OCI-M1 (cell line): ENCODE data around the gene PSME3.

Experiments used
- DNase-seq: peaks from one replicate; lab custom pipeline; 2025; lab: John Stamatoyannopoulos, UW

Gene PSME3, protein sequence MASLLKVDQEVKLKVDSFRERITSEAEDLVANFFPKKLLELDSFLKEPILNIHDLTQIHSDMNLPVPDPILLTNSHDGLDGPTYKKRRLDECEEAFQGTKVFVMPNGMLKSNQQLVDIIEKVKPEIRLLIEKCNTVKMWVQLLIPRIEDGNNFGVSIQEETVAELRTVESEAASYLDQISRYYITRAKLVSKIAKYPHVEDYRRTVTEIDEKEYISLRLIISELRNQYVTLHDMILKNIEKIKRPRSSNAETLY

GRCh38 chr17:42832934-42833766 is at the start of gene PSME3:
PSME3 (plus strand) TSS chr17:42833397; CDS start chr17:42833632, 235 bp downstream.
- DNase-seq = peak; percentile 91

GRCh38 chr17:42783791-42784138 is 49.4 kb upstream of the PSME3 start:
- DNase-seq = no peak

DNA sequence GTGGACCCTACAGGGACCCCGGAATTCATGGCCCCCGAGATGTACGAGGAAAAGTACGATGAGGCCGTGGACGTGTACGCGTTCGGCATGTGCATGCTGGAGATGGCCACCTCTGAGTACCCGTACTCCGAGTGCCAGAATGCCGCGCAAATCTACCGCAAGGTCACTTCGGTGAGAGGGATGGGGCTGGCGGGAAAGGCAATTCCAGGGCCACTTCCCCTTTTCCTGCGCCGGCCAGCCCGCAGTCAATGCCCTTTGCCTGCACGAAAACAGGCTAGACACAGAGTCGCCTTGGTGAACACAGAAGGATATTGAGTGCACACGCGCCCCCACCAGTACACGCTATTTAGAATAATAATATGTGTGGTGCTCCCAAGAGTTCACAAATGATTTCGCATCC is 48.8 kb upstream of the PSME3 start:
- DNase-seq = no peak

GRCh38 chr17:42784811-42785592 is 48.2 kb upstream of the PSME3 start:
- DNase-seq = no peak

DNA sequence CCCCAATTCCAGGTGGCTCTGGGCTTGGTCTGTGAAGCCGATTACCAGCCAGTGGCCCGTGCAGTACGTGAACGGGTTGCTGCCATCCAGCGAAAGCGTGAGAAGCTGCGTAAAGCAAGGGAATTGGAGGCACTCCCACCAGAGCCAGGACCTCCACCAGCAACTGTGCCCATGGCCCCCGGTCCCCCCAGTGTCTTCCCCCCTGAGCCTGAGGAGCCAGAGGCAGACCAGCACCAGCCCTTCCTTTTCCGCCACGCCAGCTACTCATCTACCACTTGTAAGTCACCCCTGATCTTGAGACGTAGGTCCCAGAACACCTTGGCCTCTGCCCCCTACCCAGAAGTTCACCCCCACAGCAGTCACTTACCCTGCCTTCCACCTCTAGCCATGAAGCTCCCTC is 45.9 kb upstream of the PSME3 start:
- no peak for DNase-seq

GRCh38 chr17:42791948-42792347 is 41.2 kb upstream of the PSME3 start:
- no peak for DNase-seq

GRCh38 chr17:42792545-42792944 is 40.7 kb upstream of the PSME3 start:
- no peak for DNase-seq

- DNase-seq = no peak
These were observed 38.1 kb upstream of the PSME3 start for GRCh38 chr17:42795061-42795460.

DNA sequence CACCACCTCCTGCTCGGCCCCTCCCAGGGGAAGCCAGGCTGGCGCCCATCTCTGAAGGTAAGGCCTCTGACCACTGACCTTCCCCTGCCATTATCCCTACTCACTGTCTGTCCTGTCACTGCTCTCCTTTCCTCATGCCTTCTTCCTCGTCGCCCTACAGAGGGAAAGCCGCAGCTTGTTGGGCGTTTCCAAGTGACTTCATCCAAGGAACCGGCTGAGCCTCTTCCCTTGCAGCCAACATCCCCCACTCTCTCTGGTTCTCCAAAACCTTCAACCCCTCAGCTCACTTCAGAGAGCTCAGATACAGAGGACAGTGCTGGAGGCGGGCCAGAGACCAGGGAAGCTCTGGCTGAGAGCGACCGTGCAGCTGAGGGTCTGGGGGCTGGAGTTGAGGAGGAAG is 37.7 kb upstream of the PSME3 start:
- no peak for DNase-seq

DNA sequence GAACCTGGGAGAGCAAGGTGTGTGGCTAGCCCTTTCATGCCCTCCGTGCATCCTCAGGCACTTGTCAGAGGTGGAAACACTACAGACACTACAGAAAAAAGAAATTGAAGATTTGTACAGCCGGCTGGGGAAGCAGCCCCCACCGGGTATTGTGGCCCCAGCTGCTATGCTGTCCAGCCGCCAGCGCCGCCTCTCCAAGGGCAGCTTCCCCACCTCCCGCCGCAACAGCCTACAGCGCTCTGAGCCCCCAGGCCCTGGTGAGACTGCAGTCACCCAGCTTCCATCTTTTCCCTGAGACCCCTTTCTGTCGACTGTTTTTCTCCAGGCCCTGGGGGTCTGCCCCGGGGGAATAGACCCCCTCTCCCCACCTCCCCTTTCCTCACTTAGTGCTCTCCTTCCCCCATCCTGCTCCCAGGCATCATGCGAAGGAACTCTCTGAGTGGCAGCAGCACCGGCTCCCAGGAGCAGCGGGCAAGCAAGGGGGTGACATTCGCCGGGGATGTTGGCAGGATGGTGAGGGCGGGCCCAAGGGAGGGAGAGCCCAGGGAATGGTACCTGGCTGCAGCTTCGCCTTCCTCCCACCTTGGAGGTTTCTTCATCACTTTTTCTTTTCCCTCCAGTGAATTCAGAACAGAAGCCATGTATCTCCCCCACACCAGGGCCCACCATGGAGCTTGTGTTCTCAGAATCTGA is 37.0 kb upstream of the PSME3 start:
- DNase-seq = no peak

GRCh38 chr17:42797067-42798007 is 35.9 kb upstream of the PSME3 start:
- no peak for DNase-seq

DNA sequence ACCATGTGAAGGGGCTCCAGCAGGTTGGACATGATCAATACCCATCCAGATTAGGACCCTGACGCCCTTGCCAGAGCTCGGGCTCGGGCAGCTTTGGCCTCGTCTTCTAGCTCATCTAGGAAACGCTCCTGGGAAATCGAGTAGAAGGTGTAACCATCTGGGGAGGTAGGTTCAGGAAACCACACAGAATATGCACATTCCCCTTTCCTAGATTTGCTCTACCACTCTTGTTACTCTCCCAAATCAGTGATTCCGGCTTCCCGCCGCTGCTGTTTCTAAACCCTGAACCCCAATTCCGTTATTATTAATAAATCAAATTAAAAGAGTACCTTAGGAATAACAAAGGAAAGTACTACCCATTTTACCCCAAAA is 35.2 kb upstream of the PSME3 start:
- no peak for DNase-seq

DNA sequence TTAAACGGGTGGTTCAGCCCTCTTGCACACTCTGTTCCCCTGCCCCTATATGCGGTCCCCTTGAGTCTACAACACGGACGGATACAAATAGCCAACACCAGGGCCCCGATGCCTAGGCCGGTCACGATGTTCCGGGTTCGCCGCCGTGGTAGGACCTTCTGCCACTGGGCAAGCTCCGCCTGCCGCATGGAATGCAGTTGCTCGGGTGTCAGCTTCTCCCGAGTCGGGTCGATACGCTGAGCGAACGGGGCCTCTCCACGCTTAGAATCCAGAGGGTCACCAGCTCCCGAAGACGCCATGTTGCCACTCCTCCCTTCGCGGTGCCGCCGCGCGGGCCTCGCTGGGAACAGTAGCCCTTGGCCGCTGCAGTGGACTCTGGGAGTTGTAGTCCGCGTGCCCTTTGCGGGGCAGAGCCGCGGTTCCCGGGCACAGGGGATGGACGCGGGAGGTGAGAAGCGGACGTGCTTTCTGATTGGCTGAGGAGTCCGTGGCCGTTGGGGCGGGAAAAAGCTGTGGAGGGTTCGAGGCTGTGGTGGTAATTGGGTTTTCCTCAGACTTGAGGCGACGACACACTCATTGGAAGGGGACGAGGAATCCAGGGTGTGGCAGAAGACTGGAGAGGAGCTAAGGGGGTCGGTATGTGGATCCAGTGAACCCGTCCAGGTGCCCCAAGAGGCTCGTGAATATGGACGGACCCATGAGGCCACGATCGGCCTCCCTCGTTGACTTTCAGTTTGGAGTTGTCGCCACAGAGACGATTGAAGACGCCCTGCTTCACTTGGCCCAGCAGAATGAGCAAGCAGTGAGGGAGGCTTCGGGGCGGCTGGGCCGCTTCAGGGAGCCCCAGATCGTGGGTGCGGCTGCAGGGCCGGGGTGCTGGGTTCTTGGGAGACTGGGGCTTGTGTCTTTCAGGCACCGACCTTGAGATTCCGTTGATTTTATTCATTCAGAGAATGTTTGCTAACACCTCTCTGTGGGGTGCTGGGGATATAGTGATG is 34.5 kb upstream of the PSME3 start, which contains the start of the genes CNTD1 and COA3:
Gene CNTD1, plus strand, starts transcription at position 479 of the 998 bp plus-strand sequence. Its CDS starts 207 bp downstream, at position 686.
Gene COA3, minus strand, starts transcription at position 322 of the 998 bp plus-strand sequence. Its CDS starts 23 bp downstream, at position 299.
- peak; percentile 89 for DNase-seq

GRCh38 chr17:42803074-42803883 is 29.9 kb upstream of the PSME3 start:
- DNase-seq = no peak

- DNase-seq = no peak
These were observed 28.3 kb upstream of the PSME3 start for GRCh38 chr17:42804918-42805367.

GRCh38 chr17:42806249-42806648 is 26.9 kb upstream of the PSME3 start:
- no peak for DNase-seq

DNA sequence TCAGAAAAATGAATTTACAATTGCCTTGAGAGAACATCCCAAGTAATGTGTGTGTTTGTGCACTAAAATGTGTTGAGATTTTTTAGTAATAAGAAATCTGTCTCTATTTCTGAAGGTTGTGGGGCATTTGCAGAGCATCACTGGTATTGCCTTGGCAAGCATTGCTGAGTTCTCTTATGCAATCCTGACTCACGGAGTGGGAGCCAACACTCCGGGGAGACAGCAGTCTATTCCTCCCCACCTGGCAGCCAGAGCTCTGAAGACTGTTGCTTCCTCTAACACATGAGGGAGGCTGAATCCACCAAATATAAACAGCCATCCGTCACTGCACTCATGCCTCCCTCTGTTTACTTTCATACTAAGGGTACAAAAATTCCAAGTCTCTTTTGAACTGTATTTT is 23.9 kb upstream of the PSME3 start:
- DNase-seq = no peak

- no peak for DNase-seq
These were observed 18.4 kb upstream of the PSME3 start for GRCh38 chr17:42814633-42815399.
